ENCODE results near the gene FAM162A.

DNA sequence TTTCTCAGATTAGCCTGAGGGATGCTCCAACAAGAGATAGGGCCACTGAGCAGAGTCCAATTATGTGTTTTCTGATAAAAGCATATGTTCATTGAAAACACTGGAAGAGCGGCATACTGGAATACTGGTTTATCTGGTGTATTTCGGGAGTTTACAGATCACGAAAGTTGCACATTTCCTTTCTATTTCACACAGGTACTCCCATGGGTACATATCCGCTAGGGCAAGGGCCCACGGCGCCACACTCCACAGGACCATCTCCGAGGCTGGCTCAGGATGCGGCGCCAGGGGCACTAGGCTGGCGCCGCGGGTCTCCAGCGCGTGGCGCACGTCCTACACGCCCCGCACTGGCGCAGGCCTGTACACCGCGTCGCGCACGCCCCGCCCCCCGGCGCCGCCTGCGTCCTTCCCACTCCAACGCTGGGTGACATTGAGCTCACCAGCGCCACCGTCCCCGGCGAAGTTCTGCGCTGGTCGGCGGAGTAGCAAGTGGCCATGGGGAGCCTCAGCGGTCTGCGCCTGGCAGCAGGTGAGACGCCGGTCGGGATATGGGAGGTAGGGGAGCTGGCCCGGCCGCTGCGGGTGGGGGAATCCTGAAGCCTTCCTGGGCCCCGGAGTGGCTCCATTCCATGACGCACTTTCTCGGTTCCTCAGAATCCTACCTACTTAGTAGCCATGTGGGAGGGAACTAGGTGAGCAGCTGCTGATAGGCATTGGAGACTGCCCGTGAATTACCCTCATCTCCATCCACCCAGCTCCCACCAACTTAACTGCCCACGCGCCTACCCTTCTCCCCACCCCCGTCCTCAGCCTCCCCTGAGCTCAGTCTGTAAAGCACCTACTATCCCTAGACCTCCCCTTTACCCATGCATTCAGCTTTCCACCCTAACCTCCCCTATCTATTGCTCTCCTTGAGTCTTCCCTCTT, at the start of gene FAM162A:
- TF ChIP-seq POLR2AphosphoS5 (IDR thresholded peaks at IDR 0.05; ENCODE audit: low read depth, low read length) (peak; percentile 82), SIN3A (IDR thresholded peaks at IDR 0.05; ENCODE audit: borderline replicate concordance, insufficient read depth, low read length) (no peak), TAF1 (IDR thresholded peaks at IDR 0.05; ENCODE audit: borderline replicate concordance, insufficient read depth, low read length) (peak; percentile 69; the same call in 1 of the 2 replicates)
